Subcutaneous abdominal adipose tissue (tissue), 5 donors: ENCODE data around the gene HES1.

Experiments
- H3K27ac ChIP-seq: one replicate; pipeline ENCODE4 v1.7.0; 2013; ENCODE audit warnings: low read depth, mild to moderate bottlenecking, inconsistent platforms, low read length, moderate library complexity
- H3K27me3 ChIP-seq, 5 donors: one replicate each; pipeline ENCODE4 v1.7.0; 2013; ENCODE audit warnings: low read length in 5 of 5, inconsistent platforms in 1 of 5; ENCODE audit not compliant: control insufficient read depth in 5 of 5, insufficient read depth in 4 of 5
- H3K36me3 ChIP-seq, 5 donors: one replicate each; pipeline ENCODE4 v1.7.0; 2013; ENCODE audit warnings: low read length in 5 of 5; ENCODE audit not compliant: control insufficient read depth in 5 of 5, insufficient read depth in 5 of 5
- H3K4me1 ChIP-seq, 5 donors: one replicate each; pipeline ENCODE4 v1.7.0; 2013; ENCODE audit warnings: low read length in 5 of 5, mild to moderate bottlenecking in 3 of 5, moderate library complexity in 1 of 5; ENCODE audit not compliant: control insufficient read depth in 5 of 5, insufficient read depth in 5 of 5
- H3K4me3 ChIP-seq, 5 donors: one replicate each; pipeline ENCODE4 v1.7.0; 2013; ENCODE audit warnings: low read length in 5 of 5, low read depth in 1 of 5
- H3K9ac ChIP-seq, 5 donors: one replicate each; pipeline ENCODE4 v1.7.0; 2013; ENCODE audit warnings: low read length in 5 of 5, mild to moderate bottlenecking in 4 of 5, moderate library complexity in 3 of 5
- H3K9me3 ChIP-seq, 5 donors: one replicate each; pipeline ENCODE4 v1.7.0; 2013; ENCODE audit warnings: low read length in 5 of 5; ENCODE audit not compliant: control insufficient read depth in 5 of 5
- donor health status: healthy.
- donor health status: healthy.
- donor health status: healthy.
- donor health status: healthy.
- donor health status: healthy.

The HES1 gene

DNA sequence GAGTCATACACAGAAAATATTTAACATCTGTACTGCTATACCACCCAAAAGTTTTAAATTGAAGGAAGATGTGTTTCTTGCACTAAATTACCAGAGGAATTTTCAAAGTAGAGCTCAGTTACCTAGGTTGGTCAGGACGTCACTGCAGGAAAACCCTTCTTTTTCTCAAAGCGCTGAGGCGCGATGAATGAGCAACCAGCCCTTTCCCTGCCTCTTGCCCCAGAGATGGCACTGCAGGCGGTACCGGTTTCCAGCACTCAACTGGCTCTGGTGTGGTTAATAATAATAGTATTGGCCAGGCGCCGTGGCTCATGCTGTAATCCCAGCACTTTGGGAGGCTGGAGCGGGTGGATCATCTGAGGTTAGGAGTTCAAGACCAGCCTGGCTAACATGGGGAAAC is 49.3 kb downstream of the HES1 start:
- Histone ChIP-seq H3K9ac (no peak overlapping the region), H3K27ac (no peak overlapping the region), H3K4me1 (peaks cover 0 to 22% (median 13%) of the 10 kb centered on the region in 5 donors), H3K9me3 (no peaks in the 10 kb centered on the region), H3K36me3 (no peaks in the 10 kb centered on the region), H3K27me3 (no peaks in the 10 kb centered on the region), H3K4me3 (no peak overlapping the region)

DNA sequence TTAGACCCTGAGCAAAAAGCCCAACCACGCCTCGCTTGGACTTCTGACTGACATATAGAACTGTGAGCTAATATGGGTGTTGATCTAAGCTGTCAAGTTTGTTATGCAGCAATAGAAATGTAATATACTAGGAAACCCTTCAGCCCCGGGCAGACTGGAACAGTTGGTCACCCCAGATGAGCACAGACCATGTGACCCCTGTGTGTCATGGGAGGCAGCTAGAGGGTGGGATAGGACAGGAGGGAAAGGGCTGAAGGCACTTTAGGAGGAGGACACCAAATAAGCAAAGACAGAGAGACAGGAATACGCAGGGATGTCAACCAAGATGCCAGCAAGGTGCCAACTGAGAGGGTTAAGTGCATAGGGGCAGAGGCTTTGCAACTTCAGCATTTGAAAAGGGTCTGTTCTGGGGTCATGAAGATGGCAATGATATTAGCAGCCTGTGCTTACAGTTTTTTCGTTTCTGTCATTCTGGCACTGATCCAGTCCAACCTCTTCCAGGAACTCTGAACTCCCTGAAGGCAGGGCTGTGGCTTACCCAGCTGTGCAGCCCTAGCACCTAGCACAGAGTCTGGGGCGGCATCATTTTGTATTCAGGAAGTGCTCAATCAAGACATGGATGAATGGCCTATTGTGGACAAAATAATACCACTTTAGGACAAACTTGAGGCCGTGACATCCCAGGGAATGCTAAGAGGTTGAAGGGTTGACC is 51.4 kb downstream of the HES1 start:
- no peaks in the 10 kb centered on the region for H3K9me3 ChIP-seq
- H3K27me3 ChIP-seq, result no peaks in the 10 kb centered on the region
- peaks cover 0 to 22% (median 13%) of the 10 kb centered on the region in 5 donors for H3K4me1 ChIP-seq
- no peak overlapping the region for H3K9ac ChIP-seq
- no peak overlapping the region for H3K27ac ChIP-seq
- no peaks in the 10 kb centered on the region for H3K36me3 ChIP-seq
- H3K4me3 ChIP-seq, result no peak overlapping the region
